WTC11 (cell line): ENCODE results near the gene TACR1. TPM values are rescaled to one million over a fixed set of nuclear protein-coding genes. Genes with fewer than 3 reads are reported as not detected.
A peak's percentile ranks its signal among the peaks of the same experiment; 100 is the strongest.

Experiments
- ATAC-seq: fragments of 200-7000 bp; cut with Tn5 transposase; 2 replicates; pipeline ENCODE4 v1.10.0; 2021; ENCODE audit warnings: mild to moderate bottlenecking, moderate library complexity
- CTCF ChIA-PET: fragments of 300-600 bp; sonication (Branson Sonifier 250); formaldehyde crosslinking; loops from one replicate; lab custom pipeline; 2021; ENCODE audit warnings: antibody characterized with exemption; lab: Charles Lee
- POLR2A ChIA-PET: fragments of 350-600 bp; sonication (Branson Sonifier 250); formaldehyde crosslinking; loops from one replicate; lab custom pipeline; 2021; ENCODE audit warnings: antibody characterized with exemption; lab: Charles Lee
- DNase-seq: peaks from one replicate; pipeline ENCODE4 v3.0.0; 2021; ENCODE audit warnings: low spot score
- H3K27ac Mint-ChIP-seq: 2 replicates; pipeline ENCODE4 v1.8.0; 2021; ENCODE audit warnings: mixed read lengths
- H3K27me3 Mint-ChIP-seq: 2 replicates; pipeline ENCODE4 v1.8.0; 2021; ENCODE audit warnings: low read depth, mild to moderate bottlenecking, moderate library complexity, mixed read lengths
- H3K36me3 Mint-ChIP-seq: 2 replicates; pipeline ENCODE4 v1.8.0; 2021; ENCODE audit warnings: mixed read lengths
- H3K4me1 Mint-ChIP-seq: 2 replicates; pipeline ENCODE4 v1.8.0; 2022; ENCODE audit warnings: mixed read lengths
- H3K4me3 Mint-ChIP-seq: 2 replicates; pipeline ENCODE4 v1.8.0; 2021; ENCODE audit warnings: mild to moderate bottlenecking, moderate library complexity, mixed read lengths
- H3K9me3 Mint-ChIP-seq: 2 replicates; pipeline ENCODE4 v1.8.0; 2021; ENCODE audit warnings: mixed read lengths
- CREM ChIP-seq: sonication (generic); formaldehyde crosslinking; IDR thresholded peaks from 2 replicates; pipeline ENCODE4 v1.8.1; 2022; ENCODE audit warnings: mild to moderate bottlenecking, missing genetic modification reagents, moderate library complexity
- FOXP4 ChIP-seq: sonication (generic); formaldehyde crosslinking; IDR thresholded peaks from 2 replicates; pipeline ENCODE4 v1.8.0; 2022; ENCODE audit warnings: mild to moderate bottlenecking, missing genetic modification reagents
- NR1H2 ChIP-seq: sonication (generic); formaldehyde crosslinking; IDR thresholded peaks from 2 replicates; pipeline ENCODE4 v1.9.0; 2021; ENCODE audit warnings: mild to moderate bottlenecking, moderate library complexity, missing genetic modification reagents
- NR3C1 ChIP-seq: sonication (generic); formaldehyde crosslinking; conservative IDR thresholded peaks from 2 replicates; pipeline ENCODE4 v1.8.1; 2023; ENCODE audit warnings: low read depth, mild to moderate bottlenecking, missing genetic modification reagents
- PRRX2 ChIP-seq: fragments of 250-450 bp; sonication (Bioruptor Pico); IDR thresholded peaks from 2 replicates; pipeline ENCODE4 v1.8.0; 2021; ENCODE audit warnings: mild to moderate bottlenecking
- ZMAT4 ChIP-seq: fragments of 250-450 bp; sonication (Bioruptor Pico); IDR thresholded peaks from 2 replicates; pipeline ENCODE4 v1.9.0; 2021; ENCODE audit warnings: mild to moderate bottlenecking
- ZNF317 ChIP-seq: sonication (generic); formaldehyde crosslinking; IDR thresholded peaks from 2 replicates; pipeline ENCODE4 v1.8.1; 2023; ENCODE audit warnings: low read depth, mild to moderate bottlenecking, moderate library complexity, missing genetic modification reagents, borderline replicate concordance
- ZNF416 ChIP-seq: fragments of 250-450 bp; sonication (Bioruptor Pico); IDR thresholded peaks from 2 replicates; pipeline ENCODE4 v1.9.0; 2021; ENCODE audit warnings: mild to moderate bottlenecking, inconsistent platforms
- ZNF532 ChIP-seq: fragments of 250-450 bp; sonication (Bioruptor Pico); IDR thresholded peaks from 2 replicates; pipeline ENCODE4 v1.9.0; 2021; ENCODE audit warnings: mild to moderate bottlenecking, borderline replicate concordance
- total RNA-seq: library from RNA; stranded (reverse); gene quantifications from 3 replicates; pipeline ENCODE4 v1.2.3, GENCODE V29; 2021
- TF ChIP-seq, protein P1 (sequence below): sonication (generic); formaldehyde crosslinking; IDR thresholded peaks from 2 replicates; pipeline ENCODE4 v1.8.1; 2022; ENCODE audit warnings: missing genetic modification reagents, borderline replicate concordance
- TF ChIP-seq, protein P2 (sequence below): sonication (generic); formaldehyde crosslinking; conservative IDR thresholded peaks from 2 replicates; pipeline ENCODE4 v1.8.1; 2023; ENCODE audit warnings: mild to moderate bottlenecking, low read depth, missing genetic modification reagents, moderate library complexity
- TF ChIP-seq, protein P3 (sequence below): sonication (generic); formaldehyde crosslinking; IDR thresholded peaks from 2 replicates; pipeline ENCODE4 v1.8.1; 2023; ENCODE audit warnings: mild to moderate bottlenecking, missing genetic modification reagents, borderline replicate concordance
- TF ChIP-seq, protein P4 (sequence below): sonication (generic); formaldehyde crosslinking; IDR thresholded peaks from 2 replicates; pipeline ENCODE4 v1.8.1; 2022; ENCODE audit warnings: mild to moderate bottlenecking, moderate library complexity, missing genetic modification reagents

Gene TACR1
- total RNA-seq, 1 experiment from 2014 or later, result 0.13 TPM

DNA sequence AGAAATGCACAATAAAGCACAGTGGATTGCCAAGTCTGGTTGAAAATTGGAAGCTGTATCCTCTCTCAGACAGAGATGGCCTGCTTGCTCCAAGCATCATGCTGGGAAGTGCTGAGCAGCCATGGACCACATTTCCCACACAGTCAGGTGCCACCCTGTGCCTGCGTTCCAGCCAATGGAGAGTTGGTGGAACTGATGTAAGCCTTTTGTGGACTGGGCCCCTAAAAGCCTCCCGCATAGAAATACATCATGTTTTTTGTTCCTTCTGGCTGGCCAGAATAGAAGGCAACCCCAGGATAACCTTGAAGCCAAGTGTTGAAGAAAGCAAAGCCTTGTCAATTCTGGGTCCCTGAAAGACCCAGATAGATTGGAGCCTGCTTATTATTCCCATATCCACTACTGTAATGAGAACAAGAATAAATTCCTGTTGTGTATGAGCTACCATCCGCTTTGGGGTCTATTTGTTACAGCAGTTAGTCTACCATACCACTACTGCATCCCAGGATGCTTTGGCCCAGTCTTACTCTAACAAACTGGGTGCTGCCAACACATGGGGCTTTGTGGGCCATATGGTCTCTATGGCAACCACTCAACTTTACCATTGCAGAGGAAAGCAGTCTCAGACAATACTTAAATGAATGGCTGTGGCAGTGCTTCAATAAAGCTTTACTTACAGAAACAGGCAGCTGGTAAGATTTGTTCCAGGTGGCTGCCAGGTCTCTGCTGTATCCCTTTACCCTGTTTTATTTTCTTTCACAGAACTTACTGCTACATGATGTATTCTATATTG is 175.5 kb downstream of the TACR1 start:
- ATAC-seq (no peak; the same call in 1 of the 2 replicates), DNase-seq (no peak)
- H3K27me3 Mint-ChIP-seq, result no peaks in the 10 kb centered on the region
- TF ChIP-seq PRRX2 (CRISPR knock-in tag) (no peak), ZNF317 (CRISPR knock-in tag) (no peak), FOXP4 (CRISPR knock-in tag) (no peak)
- TF ChIP-seq, protein P1, sequence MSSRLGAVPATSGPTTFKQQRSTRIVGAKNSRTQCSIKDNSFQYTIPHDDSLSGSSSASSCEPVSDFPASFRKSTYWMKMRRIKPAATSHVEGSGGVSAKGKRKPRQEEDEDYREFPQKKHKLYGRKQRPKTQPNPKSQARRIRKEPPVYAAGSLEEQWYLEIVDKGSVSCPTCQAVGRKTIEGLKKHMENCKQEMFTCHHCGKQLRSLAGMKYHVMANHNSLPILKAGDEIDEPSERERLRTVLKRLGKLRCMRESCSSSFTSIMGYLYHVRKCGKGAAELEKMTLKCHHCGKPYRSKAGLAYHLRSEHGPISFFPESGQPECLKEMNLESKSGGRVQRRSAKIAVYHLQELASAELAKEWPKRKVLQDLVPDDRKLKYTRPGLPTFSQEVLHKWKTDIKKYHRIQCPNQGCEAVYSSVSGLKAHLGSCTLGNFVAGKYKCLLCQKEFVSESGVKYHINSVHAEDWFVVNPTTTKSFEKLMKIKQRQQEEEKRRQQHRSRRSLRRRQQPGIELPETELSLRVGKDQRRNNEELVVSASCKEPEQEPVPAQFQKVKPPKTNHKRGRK (CRISPR knock-in tag), result no peak
- CTCF ChIA-PET, result interaction anchor here (1.8 kb wide), 1 partner anchor 28 kb away, joined by 4 read pairs; no protein-coding TSS in a partner anchor
- H3K4me3 Mint-ChIP-seq, result no peak overlapping the region
- H3K9me3 Mint-ChIP-seq, result no peaks in the 10 kb centered on the region
- H3K27ac Mint-ChIP-seq, result no peak overlapping the region
- POLR2A ChIA-PET, result no interaction called here
- peaks cover 3% of the 10 kb centered on the region; the same call in 1 of the 2 replicates for H3K4me1 Mint-ChIP-seq
- no peaks in the 10 kb centered on the region for H3K36me3 Mint-ChIP-seq

DNA sequence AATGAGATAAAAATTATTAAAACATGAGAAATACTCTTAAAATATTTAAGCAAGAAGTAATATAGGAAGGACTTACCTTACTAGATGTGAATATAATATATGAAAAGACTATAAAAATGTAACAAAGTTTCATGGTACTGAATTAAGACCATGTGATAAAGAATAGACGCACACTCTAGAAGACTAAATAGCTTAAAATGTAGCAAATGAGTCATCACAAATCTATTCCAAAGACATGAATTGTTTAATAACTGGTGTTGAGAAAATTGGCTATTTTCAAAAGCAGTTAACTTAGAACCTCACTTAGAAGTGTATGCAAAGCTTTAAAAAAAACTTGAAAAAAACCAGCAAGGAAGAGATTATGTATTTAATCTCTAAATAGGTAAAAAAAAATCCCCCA is 176.8 kb downstream of the TACR1 start:
- DNase-seq (no peak), ATAC-seq (no peak)
- Mint-ChIP-seq H3K4me3 (no peak overlapping the region), H3K36me3 (no peaks in the 10 kb centered on the region), H3K27me3 (no peaks in the 10 kb centered on the region), H3K9me3 (no peaks in the 10 kb centered on the region), H3K4me1 (peaks cover 3% of the 10 kb centered on the region; the same call in 1 of the 2 replicates), H3K27ac (no peak overlapping the region)
- ChIA-PET POLR2A (no interaction called here), CTCF (no interaction called here)
- TF ChIP-seq CREM (CRISPR knock-in tag) (no peak), ZNF532 (CRISPR knock-in tag) (no peak), ZNF317 (CRISPR knock-in tag) (no peak), ZNF416 (CRISPR knock-in tag) (no peak)
- TF ChIP-seq, protein P2, sequence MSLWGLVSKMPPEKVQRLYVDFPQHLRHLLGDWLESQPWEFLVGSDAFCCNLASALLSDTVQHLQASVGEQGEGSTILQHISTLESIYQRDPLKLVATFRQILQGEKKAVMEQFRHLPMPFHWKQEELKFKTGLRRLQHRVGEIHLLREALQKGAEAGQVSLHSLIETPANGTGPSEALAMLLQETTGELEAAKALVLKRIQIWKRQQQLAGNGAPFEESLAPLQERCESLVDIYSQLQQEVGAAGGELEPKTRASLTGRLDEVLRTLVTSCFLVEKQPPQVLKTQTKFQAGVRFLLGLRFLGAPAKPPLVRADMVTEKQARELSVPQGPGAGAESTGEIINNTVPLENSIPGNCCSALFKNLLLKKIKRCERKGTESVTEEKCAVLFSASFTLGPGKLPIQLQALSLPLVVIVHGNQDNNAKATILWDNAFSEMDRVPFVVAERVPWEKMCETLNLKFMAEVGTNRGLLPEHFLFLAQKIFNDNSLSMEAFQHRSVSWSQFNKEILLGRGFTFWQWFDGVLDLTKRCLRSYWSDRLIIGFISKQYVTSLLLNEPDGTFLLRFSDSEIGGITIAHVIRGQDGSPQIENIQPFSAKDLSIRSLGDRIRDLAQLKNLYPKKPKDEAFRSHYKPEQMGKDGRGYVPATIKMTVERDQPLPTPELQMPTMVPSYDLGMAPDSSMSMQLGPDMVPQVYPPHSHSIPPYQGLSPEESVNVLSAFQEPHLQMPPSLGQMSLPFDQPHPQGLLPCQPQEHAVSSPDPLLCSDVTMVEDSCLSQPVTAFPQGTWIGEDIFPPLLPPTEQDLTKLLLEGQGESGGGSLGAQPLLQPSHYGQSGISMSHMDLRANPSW, result no peak

DNA sequence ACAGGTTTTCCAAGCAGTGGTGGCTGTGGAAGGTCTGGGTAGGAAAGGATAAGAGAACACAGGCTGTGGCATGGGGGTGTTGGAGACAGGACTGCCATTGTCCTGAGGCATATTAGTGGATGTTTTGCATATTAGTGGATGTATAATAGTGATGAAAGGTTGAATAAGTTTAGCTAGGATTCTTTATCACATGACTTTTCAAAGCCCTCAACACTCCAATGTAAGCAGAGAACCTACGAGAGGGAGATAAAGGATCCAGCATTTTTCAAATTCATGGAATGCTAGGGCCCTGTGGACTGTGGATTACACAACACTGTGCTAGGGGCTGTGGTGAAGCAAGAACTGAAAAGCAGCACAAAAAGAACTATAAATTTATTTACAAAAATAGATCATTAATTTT is 177.6 kb downstream of the TACR1 start:
- Mint-ChIP-seq H3K36me3 (no peaks in the 10 kb centered on the region), H3K27ac (no peak overlapping the region), H3K4me1 (peaks cover 3% of the 10 kb centered on the region; the same call in 1 of the 2 replicates), H3K9me3 (no peaks in the 10 kb centered on the region), H3K4me3 (no peak overlapping the region), H3K27me3 (no peaks in the 10 kb centered on the region)
- CTCF ChIA-PET, result no interaction called here
- POLR2A ChIA-PET, result no interaction called here
- DNase-seq (no peak), ATAC-seq (peak; percentile 60)
- TF ChIP-seq NR3C1 (CRISPR knock-in tag) (no peak), ZMAT4 (CRISPR knock-in tag) (no peak), NR1H2 (CRISPR knock-in tag) (no peak), PRRX2 (CRISPR knock-in tag) (no peak)
- TF ChIP-seq, protein P3, sequence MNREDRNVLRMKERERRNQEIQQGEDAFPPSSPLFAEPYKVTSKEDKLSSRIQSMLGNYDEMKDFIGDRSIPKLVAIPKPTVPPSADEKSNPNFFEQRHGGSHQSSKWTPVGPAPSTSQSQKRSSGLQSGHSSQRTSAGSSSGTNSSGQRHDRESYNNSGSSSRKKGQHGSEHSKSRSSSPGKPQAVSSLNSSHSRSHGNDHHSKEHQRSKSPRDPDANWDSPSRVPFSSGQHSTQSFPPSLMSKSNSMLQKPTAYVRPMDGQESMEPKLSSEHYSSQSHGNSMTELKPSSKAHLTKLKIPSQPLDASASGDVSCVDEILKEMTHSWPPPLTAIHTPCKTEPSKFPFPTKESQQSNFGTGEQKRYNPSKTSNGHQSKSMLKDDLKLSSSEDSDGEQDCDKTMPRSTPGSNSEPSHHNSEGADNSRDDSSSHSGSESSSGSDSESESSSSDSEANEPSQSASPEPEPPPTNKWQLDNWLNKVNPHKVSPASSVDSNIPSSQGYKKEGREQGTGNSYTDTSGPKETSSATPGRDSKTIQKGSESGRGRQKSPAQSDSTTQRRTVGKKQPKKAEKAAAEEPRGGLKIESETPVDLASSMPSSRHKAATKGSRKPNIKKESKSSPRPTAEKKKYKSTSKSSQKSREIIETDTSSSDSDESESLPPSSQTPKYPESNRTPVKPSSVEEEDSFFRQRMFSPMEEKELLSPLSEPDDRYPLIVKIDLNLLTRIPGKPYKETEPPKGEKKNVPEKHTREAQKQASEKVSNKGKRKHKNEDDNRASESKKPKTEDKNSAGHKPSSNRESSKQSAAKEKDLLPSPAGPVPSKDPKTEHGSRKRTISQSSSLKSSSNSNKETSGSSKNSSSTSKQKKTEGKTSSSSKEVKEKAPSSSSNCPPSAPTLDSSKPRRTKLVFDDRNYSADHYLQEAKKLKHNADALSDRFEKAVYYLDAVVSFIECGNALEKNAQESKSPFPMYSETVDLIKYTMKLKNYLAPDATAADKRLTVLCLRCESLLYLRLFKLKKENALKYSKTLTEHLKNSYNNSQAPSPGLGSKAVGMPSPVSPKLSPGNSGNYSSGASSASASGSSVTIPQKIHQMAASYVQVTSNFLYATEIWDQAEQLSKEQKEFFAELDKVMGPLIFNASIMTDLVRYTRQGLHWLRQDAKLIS (CRISPR knock-in tag), result no peak
- TF ChIP-seq, protein P4, sequence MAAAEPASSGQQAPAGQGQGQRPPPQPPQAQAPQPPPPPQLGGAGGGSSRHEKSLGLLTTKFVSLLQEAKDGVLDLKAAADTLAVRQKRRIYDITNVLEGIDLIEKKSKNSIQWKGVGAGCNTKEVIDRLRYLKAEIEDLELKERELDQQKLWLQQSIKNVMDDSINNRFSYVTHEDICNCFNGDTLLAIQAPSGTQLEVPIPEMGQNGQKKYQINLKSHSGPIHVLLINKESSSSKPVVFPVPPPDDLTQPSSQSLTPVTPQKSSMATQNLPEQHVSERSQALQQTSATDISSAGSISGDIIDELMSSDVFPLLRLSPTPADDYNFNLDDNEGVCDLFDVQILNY (CRISPR knock-in tag), result no peak
